Memory B cell (primary cell): ENCODE measurements around the gene GPRC6A.
"Not testable (repeated sequence)": the region's sequence is repeated elsewhere in the genome, so short reads cannot be mapped to it uniquely, and the experiment has no call there.

Experiments used
- ATAC-seq: fragments of 150-1000 bp; cut with Tn5 transposase; 2 replicates; pipeline ENCODE4 v1.10.0; 2021; ENCODE audit warnings: low read depth, mild to moderate bottlenecking, moderate library complexity
- DNase-seq, 2 donors: peaks; one replicate each; pipeline ENCODE4 v3.0.0; 2022; ENCODE audit warnings: low spot score in 2 of 2
- H3K27ac Mint-ChIP-seq: one replicate; pipeline ENCODE4 v1.8.0; 2022; ENCODE audit warnings: mild to moderate bottlenecking, moderate library complexity, mixed read lengths
- H3K27me3 Mint-ChIP-seq: one replicate; pipeline ENCODE4 v1.8.0; 2022; ENCODE audit warnings: mixed read lengths
- H3K36me3 Mint-ChIP-seq: one replicate; pipeline ENCODE4 v1.8.0; 2022; ENCODE audit warnings: mild to moderate bottlenecking, mixed read lengths
- H3K4me1 Mint-ChIP-seq: one replicate; pipeline ENCODE4 v1.8.0; 2022; ENCODE audit warnings: mixed read lengths
- H3K4me3 Mint-ChIP-seq: one replicate; pipeline ENCODE4 v1.8.0; 2022; ENCODE audit warnings: mild to moderate bottlenecking, moderate library complexity, mixed read lengths
- H3K9me3 Mint-ChIP-seq: one replicate; pipeline ENCODE4 v1.8.0; 2022; ENCODE audit warnings: mixed read lengths

The GPRC6A gene

DNA sequence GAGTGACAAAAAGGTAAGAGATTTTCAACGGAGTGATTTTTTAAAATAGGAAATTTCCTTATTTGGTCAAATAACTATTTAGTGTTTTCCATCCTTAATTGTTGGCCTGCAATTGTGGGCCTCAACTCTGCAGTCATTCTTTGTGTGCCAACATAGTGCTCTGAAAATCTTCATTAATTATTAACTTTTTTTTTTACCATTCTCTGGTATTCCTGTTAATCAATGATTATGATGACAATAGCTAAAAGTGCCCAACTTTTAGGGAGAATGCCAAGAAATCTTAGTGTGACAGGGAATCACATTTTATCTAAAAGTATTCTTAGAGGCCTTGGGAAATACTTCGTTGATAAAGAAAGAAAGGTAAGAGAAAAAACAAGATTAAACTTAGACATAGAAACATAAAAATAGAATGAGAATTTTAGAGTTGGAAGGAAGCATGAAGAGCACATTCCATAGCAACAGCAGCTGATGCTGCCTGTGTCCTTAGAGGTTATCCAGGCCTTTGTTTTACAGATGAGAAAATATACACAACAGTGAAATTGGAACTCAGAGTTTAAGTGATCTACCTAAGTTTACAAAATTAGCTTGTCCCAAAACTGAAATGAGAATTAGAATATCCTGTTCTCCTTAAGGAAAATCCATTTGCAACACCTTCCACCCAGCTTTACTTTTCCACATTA lies 1.2 kb downstream of the GPRC6A start:
- DNase-seq (no peak), ATAC-seq (no peak)
- no peak overlapping the region for H3K27ac Mint-ChIP-seq

DNA sequence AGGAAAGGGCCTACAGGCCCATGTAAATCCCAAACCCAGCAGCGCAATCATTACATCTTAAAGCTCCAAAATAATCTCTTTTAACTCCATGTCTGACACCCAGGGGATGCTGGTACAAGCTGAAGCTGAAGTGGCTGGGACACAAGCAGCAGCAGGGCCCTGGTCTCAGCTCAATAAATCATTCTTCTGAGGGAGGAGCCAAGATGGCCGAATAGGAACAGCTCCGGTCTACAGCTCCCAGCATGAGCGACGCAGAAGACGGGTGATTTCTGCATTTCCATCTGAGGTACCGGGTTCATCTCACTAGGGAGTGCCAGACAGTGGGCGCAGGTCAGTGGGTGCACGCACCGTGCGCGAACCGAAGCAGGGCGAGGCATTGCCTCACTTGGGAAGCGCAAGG lies 12.5 kb downstream of the GPRC6A start:
- not testable (repeated sequence) for ATAC-seq

More for the DNA sequence above, 1.2 kb downstream of the GPRC6A start:
- Mint-ChIP-seq H3K9me3 (peaks cover 8% of the 10 kb centered on the region), H3K36me3 (no peaks in the 10 kb centered on the region), H3K4me3 (no peak overlapping the region), H3K4me1 (no peaks in the 10 kb centered on the region), H3K27me3 (no peaks in the 10 kb centered on the region)

GRCh38 chr6:116812051-116812650 lies 16.7 kb downstream of the GPRC6A start:
- no peak overlapping the region for H3K4me3 Mint-ChIP-seq
- peaks cover 1% of the 10 kb centered on the region for H3K27me3 Mint-ChIP-seq
- H3K36me3 Mint-ChIP-seq = no peaks in the 10 kb centered on the region
- DNase-seq (no peak), ATAC-seq (no peak)
- peaks cover 13% of the 10 kb centered on the region for H3K9me3 Mint-ChIP-seq
- H3K27ac Mint-ChIP-seq = no peak overlapping the region
- H3K4me1 Mint-ChIP-seq = no peaks in the 10 kb centered on the region

More for the DNA sequence above, 12.5 kb downstream of the GPRC6A start:
- DNase-seq, H3K27ac Mint-ChIP-seq, H3K27me3 Mint-ChIP-seq, H3K36me3 Mint-ChIP-seq, H3K4me1 Mint-ChIP-seq, H3K9me3 Mint-ChIP-seq, H3K4me3 Mint-ChIP-seq: not testable (repeated sequence)

DNA sequence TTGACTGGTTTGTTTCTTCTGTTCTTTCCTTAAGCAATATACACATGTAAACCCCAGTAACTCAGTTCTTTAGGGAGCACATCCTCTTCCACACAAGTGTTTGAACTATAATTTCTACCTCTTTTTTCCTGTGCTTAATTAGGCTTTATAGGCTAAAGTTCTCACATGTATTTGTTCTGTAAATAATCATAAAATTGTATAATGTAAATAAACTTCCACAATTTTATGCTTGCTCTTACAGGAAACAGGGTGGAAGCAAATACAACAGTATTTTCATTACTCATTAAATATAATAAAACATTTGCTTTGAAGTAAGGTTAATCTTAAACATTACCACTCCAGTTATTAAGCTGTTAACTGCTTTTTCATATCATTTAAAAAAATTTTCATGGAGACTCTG lies 26.9 kb downstream of the GPRC6A start:
- no peak overlapping the region for H3K4me3 Mint-ChIP-seq
- H3K27ac Mint-ChIP-seq = no peak overlapping the region
- H3K9me3 Mint-ChIP-seq = no peaks in the 10 kb centered on the region
- H3K27me3 Mint-ChIP-seq = peaks cover 11% of the 10 kb centered on the region
- no peak for DNase-seq
- H3K36me3 Mint-ChIP-seq = no peaks in the 10 kb centered on the region
- no peak for ATAC-seq
- no peaks in the 10 kb centered on the region for H3K4me1 Mint-ChIP-seq

DNA sequence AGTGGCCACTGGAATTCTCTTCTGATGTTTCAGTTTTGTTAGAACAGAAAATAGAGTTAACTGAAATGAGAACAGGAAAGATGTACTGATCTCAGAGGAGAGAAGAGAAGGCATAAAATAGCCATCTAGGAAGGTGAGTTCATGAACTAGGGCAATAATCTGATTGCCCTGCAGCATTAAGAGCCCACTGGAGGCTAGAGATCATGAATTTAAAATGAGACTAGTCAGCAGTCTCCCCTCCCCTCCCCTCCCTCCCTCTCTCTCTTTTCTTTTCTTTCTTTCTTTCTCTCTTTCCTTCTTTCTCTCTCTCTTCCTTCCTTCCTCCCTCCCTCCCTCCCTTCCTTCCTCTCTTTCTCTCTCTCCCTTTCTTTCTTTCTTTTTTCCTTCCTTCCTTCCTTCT lies 28.9 kb downstream of the GPRC6A start:
- ATAC-seq = no peak
- Mint-ChIP-seq H3K4me3 (no peak overlapping the region), H3K27me3 (peaks cover 11% of the 10 kb centered on the region), H3K9me3 (no peaks in the 10 kb centered on the region), H3K4me1 (no peaks in the 10 kb centered on the region), H3K36me3 (no peaks in the 10 kb centered on the region), H3K27ac (no peak overlapping the region)
- no peak for DNase-seq

GRCh38 chr6:116797585-116797984 lies 31.3 kb downstream of the GPRC6A start:
- Mint-ChIP-seq H3K27ac (no peak overlapping the region), H3K27me3 (peaks cover 9% of the 10 kb centered on the region), H3K9me3 (no peaks in the 10 kb centered on the region), H3K4me1 (no peaks in the 10 kb centered on the region), H3K36me3 (no peaks in the 10 kb centered on the region), H3K4me3 (no peak overlapping the region)
- ATAC-seq = no peak
- no peak for DNase-seq

DNA sequence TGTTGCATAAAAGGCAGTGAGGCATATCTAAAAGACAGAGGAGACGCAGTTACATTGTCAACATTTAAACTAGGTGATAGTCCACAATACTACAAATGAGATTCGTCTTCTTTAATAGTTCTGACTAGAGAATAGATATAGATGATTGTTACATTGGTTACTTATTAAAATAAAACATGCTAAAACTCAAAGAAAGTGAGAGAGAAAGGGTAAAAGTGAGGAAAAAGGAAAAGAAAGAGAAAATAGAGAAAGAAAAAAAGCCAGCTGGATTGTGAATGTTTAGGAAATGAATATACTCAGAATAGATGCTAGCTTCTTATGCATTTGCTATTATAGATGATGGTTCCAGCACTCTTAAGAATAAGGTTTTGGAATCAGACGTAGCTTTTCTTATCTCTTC lies 35.7 kb downstream of the GPRC6A start:
- Mint-ChIP-seq H3K9me3 (no peaks in the 10 kb centered on the region), H3K27ac (no peak overlapping the region), H3K36me3 (no peaks in the 10 kb centered on the region), H3K4me3 (no peak overlapping the region), H3K27me3 (peaks cover 5% of the 10 kb centered on the region), H3K4me1 (no peaks in the 10 kb centered on the region)
- no peak for DNase-seq
- ATAC-seq = no peak

- H3K36me3 Mint-ChIP-seq = no peaks in the 10 kb centered on the region
- ATAC-seq = no peak
- H3K27ac Mint-ChIP-seq = no peak overlapping the region
- H3K27me3 Mint-ChIP-seq = peaks cover 2% of the 10 kb centered on the region
- no peak overlapping the region for H3K4me3 Mint-ChIP-seq
- no peaks in the 10 kb centered on the region for H3K9me3 Mint-ChIP-seq
- DNase-seq = no peak
- no peaks in the 10 kb centered on the region for H3K4me1 Mint-ChIP-seq
Measured at GRCh38 chr6:116783852-116784251, 45.0 kb downstream of the GPRC6A start.

DNA sequence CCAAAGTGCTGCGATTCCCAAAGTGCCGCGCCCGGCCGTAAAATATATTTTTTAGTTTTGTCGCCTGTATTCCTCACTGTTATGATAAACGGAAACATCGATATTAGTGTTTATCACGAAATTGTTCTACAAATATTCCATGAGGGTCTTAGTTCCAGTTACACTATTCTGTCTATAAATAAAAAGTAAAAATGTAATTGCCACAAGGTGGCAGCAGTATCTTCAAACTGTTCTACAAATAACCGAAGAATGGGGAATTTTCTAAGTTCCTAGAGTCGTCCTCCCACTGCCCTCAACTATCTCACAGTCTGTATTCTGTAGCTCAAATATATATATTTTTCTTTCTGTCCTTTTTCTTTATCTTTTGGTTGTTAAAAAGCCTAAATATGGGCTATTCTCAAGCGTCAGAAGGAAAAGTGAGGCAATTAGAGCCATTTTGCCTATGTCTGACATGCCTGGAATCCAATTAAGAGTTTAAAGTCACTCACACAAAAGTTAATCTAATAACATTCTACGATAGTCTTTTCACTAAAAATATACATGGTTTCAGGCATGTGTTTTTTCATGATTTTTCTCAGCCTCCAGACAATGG lies 49.2 kb downstream of the GPRC6A start:
- Mint-ChIP-seq H3K4me3 (no peak overlapping the region), H3K27me3 (no peaks in the 10 kb centered on the region), H3K4me1 (no peaks in the 10 kb centered on the region), H3K27ac (no peak overlapping the region), H3K9me3 (no peaks in the 10 kb centered on the region), H3K36me3 (no peaks in the 10 kb centered on the region)
- DNase-seq (no peak), ATAC-seq (no peak)

DNA sequence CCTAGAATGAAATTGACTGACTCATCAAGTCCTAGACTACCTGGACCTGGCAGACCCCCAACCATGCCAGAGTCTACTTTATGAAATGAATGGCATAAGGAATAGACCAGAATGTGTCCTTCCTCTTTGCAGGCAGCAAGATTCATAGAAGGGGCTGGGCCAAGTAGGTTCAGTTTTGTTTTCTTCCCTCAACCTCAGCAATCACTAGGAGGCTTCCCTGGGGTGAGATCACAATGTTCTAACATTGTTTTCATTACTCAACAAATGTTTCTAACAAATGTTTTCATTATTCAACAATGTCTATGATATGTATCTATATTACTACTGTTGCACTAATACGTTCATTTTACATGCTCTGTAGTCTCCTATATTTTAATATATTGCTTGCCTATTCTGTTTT lies 55.0 kb downstream of the GPRC6A start:
- Mint-ChIP-seq H3K27ac (no peak overlapping the region), H3K27me3 (peaks cover 4% of the 10 kb centered on the region), H3K9me3 (no peaks in the 10 kb centered on the region), H3K4me3 (no peak overlapping the region), H3K4me1 (no peaks in the 10 kb centered on the region), H3K36me3 (no peaks in the 10 kb centered on the region)
- no peak for DNase-seq
- no peak for ATAC-seq

- no peak overlapping the region for H3K4me3 Mint-ChIP-seq
- no peak overlapping the region for H3K27ac Mint-ChIP-seq
- no peaks in the 10 kb centered on the region for H3K9me3 Mint-ChIP-seq
- no peaks in the 10 kb centered on the region for H3K36me3 Mint-ChIP-seq
- no peak for ATAC-seq
- no peaks in the 10 kb centered on the region for H3K4me1 Mint-ChIP-seq
- peaks cover 4% of the 10 kb centered on the region for H3K27me3 Mint-ChIP-seq
- DNase-seq = no peak
Measured at GRCh38 chr6:116772450-116772849, 56.4 kb downstream of the GPRC6A start.

- Mint-ChIP-seq H3K9me3 (no peaks in the 10 kb centered on the region), H3K4me3 (no peak overlapping the region), H3K4me1 (peaks cover 3% of the 10 kb centered on the region), H3K27me3 (peaks cover 14% of the 10 kb centered on the region), H3K36me3 (peaks cover 2% of the 10 kb centered on the region), H3K27ac (no peak overlapping the region)
- ATAC-seq (no peak), DNase-seq (no peak)
Measured at GRCh38 chr6:116767715-116768114, 61.2 kb downstream of the GPRC6A start.

DNA sequence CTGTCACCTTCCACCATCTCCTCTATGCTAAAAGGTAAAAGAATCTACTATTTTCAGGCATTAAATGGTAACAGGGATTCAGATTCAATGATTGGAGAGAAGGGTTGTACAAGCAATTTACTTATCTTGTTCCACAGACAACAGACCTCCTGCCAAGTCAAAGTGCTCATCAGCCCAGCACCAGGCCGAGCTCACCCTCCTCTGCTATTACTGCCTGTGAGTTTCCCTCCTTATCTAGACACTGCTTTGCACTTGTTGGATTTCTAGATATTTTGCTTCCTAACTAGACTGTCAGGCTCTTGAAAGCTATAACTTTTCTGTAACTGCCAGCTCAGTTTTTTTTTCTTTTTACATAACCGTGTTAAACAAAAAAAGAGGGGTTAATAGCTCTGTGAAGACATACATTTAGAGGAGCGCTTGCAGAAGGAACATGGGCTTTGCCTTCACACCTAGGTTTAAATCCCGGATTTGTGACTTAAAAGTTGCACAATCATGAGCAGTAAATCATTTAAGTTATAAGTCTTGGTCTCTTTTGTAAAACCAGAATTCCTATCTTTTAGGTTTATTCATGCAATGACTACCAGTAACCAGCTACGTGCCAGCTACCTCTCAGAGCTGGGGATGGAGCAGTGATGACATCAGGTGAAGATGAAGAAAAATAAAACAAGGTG lies 62.2 kb downstream of the GPRC6A start:
- Mint-ChIP-seq H3K4me1 (peaks cover 3% of the 10 kb centered on the region), H3K4me3 (peak overlapping the region; percentile 74)

More for the DNA sequence above, 62.2 kb downstream of the GPRC6A start:
- ATAC-seq (no peak), DNase-seq (no peak)
- no peak overlapping the region for H3K27ac Mint-ChIP-seq
- peaks cover 15% of the 10 kb centered on the region for H3K27me3 Mint-ChIP-seq
- H3K36me3 Mint-ChIP-seq = peaks cover 2% of the 10 kb centered on the region
- H3K9me3 Mint-ChIP-seq = no peaks in the 10 kb centered on the region
